ENCODE data around the gene ADPRHL1. TPM values are rescaled to one million over a fixed set of nuclear protein-coding genes. Genes with fewer than 3 reads are reported as not detected.
"Not testable (repeated sequence)": the region's sequence is repeated elsewhere in the genome, so short reads cannot be mapped to it uniquely, and the experiment has no call there.

ADPRHL1 gene
- polyA plus RNA-seq, 3 donors from 2014 or later: 0.14 to 0.36 TPM; not detected in 1

GRCh38 chr13:113373811-113374485 is 79.3 kb downstream of the ADPRHL1 start:
- DNase-seq: no peak
- H3K4me3 Mint-ChIP-seq: no peak overlapping the region
- peaks cover 1 to 10% (median 3%) of the 10 kb centered on the region in 3 donors for H3K27me3 Mint-ChIP-seq (ENCODE audit: low read depth in 3 of 3)
- H3K27ac Mint-ChIP-seq: no peak overlapping the region
- no peaks in the 10 kb centered on the region for H3K4me1 Mint-ChIP-seq
- H3K9me3 Mint-ChIP-seq: no peaks in the 10 kb centered on the region
- H3K36me3 Mint-ChIP-seq: no peaks in the 10 kb centered on the region

- not testable (repeated sequence) for DNase-seq; H3K9me3 Mint-ChIP-seq; H3K4me3 Mint-ChIP-seq; H3K4me1 Mint-ChIP-seq; H3K27ac Mint-ChIP-seq; H3K27me3 Mint-ChIP-seq (ENCODE audit: low read depth in 3 of 3); H3K36me3 Mint-ChIP-seq
Measured at GRCh38 chr13:113371701-113372100, 81.6 kb downstream of the ADPRHL1 start.

DNA sequence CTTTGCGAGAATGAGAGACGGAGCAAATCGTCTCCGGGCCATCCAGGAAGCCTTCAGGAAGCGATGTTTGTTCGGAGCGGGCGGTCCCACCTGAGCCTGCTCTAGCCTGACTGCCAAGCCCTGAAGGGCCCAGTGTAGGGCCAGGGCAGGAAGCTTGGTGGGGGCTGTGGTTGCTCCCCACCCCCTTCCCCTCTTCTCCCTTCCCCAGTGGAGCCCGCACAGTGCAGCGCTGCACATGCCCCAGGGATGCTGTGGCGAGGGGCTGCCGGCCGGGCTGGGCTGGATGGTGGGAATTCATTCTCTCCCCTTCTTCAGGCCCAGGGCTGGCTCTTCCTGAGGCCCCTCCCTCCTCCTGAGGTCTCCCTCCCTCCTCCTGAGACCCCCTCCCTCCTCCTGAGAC is 82.2 kb downstream of the ADPRHL1 start:
- no peak for DNase-seq
- Mint-ChIP-seq H3K4me3 (no peak overlapping the region), H3K9me3 (no peaks in the 10 kb centered on the region), H3K36me3 (no peaks in the 10 kb centered on the region), H3K27ac (no peak overlapping the region), H3K4me1 (no peaks in the 10 kb centered on the region), H3K27me3 (ENCODE audit: low read depth in 3 of 3) (peaks cover 1 to 4% (median 3%) of the 10 kb centered on the region in 3 donors)

DNA sequence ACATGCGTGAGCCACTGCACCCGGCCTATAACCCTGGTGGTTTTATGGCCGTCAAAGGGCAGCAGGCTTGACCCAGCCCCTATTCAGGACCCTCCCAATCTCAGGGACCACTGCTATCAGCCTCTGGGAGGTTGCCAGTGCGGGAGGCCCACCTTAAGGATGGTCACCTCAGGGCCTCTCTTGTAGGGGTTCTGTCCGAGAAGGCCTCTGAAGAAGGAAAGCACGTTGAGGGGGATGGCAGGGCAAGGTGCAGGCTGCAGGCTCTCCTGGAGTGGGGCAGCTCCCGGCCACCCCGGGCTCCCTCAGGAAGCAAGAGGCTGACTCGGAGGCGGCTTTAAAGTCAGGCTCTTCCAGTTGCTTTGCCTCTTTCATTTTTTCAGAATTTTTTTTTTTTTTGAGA is 83.4 kb downstream of the ADPRHL1 start:
- Mint-ChIP-seq H3K27ac (no peak overlapping the region), H3K9me3 (no peaks in the 10 kb centered on the region), H3K36me3 (no peaks in the 10 kb centered on the region), H3K27me3 (ENCODE audit: low read depth in 3 of 3) (peaks cover 1 to 9% (median 3%) of the 10 kb centered on the region in 3 donors), H3K4me3 (no peak overlapping the region), H3K4me1 (peaks cover 0 to 5% of the 10 kb centered on the region in 2 donors)
- DNase-seq: no peak

GRCh38 chr13:113369189-113369588 is 84.1 kb downstream of the ADPRHL1 start:
- Mint-ChIP-seq H3K9me3 (no peaks in the 10 kb centered on the region), H3K27ac (no peak overlapping the region), H3K36me3 (no peaks in the 10 kb centered on the region), H3K27me3 (ENCODE audit: low read depth in 3 of 3) (peaks cover 1 to 4% (median 1%) of the 10 kb centered on the region in 3 donors), H3K4me3 (no peak overlapping the region), H3K4me1 (peaks cover 0 to 5% of the 10 kb centered on the region in 2 donors)
- DNase-seq: no peak

- H3K27ac Mint-ChIP-seq; H3K27me3 Mint-ChIP-seq (ENCODE audit: low read depth in 3 of 3); H3K4me1 Mint-ChIP-seq; H3K9me3 Mint-ChIP-seq; DNase-seq; H3K4me3 Mint-ChIP-seq; H3K36me3 Mint-ChIP-seq: not testable (repeated sequence)
Measured at GRCh38 chr13:113368353-113368752, 84.9 kb downstream of the ADPRHL1 start.

- DNase-seq: no peak
- H3K4me3 Mint-ChIP-seq: no peak overlapping the region
- no peak overlapping the region for H3K27ac Mint-ChIP-seq
- peaks cover 2 to 5% (median 4%) of the 10 kb centered on the region in 3 donors for H3K27me3 Mint-ChIP-seq (ENCODE audit: low read depth in 3 of 3)
- no peaks in the 10 kb centered on the region for H3K9me3 Mint-ChIP-seq
- peaks cover 0 to 5% of the 10 kb centered on the region in 2 donors for H3K4me1 Mint-ChIP-seq
- H3K36me3 Mint-ChIP-seq: no peaks in the 10 kb centered on the region
Measured at GRCh38 chr13:113367771-113368170, 85.5 kb downstream of the ADPRHL1 start.

GRCh38 chr13:113367020-113367560 is 86.2 kb downstream of the ADPRHL1 start:
- Mint-ChIP-seq H3K36me3 (no peaks in the 10 kb centered on the region), H3K4me1 (peaks cover 0 to 7% of the 10 kb centered on the region in 2 donors), H3K9me3 (no peaks in the 10 kb centered on the region), H3K4me3 (no peak overlapping the region), H3K27ac (no peak overlapping the region), H3K27me3 (ENCODE audit: low read depth in 3 of 3) (peaks cover 4 to 8% (median 7%) of the 10 kb centered on the region in 3 donors)
- no peak for DNase-seq

DNA sequence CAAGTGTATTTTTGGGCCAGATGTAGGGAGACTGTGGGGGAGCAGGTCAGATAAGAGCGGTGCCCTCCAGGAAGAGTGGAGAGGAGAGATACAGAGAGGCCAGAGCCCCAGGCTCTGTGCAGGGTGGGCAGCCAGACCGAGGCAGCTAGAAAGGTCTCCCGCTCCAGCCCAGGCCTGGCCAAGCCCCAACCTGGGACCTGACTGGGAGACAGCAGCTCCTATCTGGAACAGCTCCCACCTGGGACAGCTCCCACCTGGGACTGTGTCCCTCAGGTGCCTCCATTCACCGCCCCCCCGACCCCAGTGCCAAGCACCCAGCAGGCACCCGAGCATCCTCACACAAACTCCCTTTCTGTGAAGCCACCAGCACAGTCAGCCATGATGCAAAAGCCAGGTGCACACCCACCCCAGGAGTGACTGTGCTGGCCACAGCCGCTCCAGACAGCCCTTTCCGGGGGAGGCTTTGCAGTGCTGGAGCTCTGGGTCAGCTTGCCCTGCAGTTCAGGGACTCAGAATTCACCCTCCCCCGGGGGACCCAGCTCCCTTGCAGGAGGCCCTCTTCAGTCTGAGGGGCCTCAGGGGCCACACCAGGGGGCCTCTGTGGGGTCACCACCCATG is 87.2 kb downstream of the ADPRHL1 start:
- Mint-ChIP-seq H3K4me3 (no peak overlapping the region), H3K36me3 (no peaks in the 10 kb centered on the region), H3K4me1 (peaks cover 0 to 7% of the 10 kb centered on the region in 2 donors), H3K9me3 (no peaks in the 10 kb centered on the region), H3K27me3 (ENCODE audit: low read depth in 3 of 3) (peaks cover 5 to 8% (median 7%) of the 10 kb centered on the region in 3 donors), H3K27ac (no peak overlapping the region)
- no peak for DNase-seq

GRCh38 chr13:113365583-113365970 is 87.7 kb downstream of the ADPRHL1 start:
- no peaks in the 10 kb centered on the region for H3K36me3 Mint-ChIP-seq
- H3K9me3 Mint-ChIP-seq: no peaks in the 10 kb centered on the region
- no peak for DNase-seq
- peak overlapping the region; percentile 30 to 66 (median 48) for H3K4me3 Mint-ChIP-seq
- no peak overlapping the region for H3K27ac Mint-ChIP-seq
- peaks cover 0 to 7% of the 10 kb centered on the region in 2 donors for H3K4me1 Mint-ChIP-seq
- peaks cover 5 to 8% (median 7%) of the 10 kb centered on the region in 3 donors for H3K27me3 Mint-ChIP-seq (ENCODE audit: low read depth in 3 of 3)

DNA sequence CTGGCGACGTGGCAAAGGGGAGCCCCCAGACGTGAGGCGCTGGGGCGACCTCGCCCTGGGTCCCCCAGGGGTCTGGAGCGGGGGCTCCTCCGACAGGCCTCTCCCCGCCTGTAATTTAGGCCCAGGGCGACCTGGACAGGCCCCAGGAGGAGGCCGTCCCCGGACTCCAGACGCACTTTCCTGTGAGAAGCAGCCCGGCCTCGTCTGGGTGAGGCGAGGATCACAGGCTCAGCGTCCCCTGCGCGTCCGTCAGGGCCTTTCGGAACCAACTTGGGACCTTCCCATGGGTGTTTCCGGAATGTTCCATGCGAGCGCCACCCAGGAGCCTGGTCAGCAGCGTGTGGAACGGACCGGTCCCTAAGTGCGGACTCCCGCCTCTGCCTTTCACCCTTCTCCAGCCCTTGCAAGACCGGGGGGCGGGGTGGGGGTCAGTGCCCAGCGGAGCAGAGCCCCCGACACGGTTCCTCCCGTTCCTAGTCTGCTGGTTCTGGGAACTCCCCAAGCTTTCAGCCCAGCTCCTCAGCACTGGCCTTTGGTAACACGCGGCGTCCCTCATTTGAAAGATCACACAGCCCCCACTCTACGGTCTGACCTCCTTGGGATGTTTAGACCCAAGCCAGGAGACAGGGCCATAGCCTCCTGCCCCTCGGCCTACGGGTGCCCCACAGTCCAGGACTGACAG is 88.2 kb downstream of the ADPRHL1 start:
- Mint-ChIP-seq H3K9me3 (no peaks in the 10 kb centered on the region), H3K27me3 (ENCODE audit: low read depth in 3 of 3) (peaks cover 5 to 11% (median 7%) of the 10 kb centered on the region in 3 donors)

GRCh38 chr13:113364311-113364889 is 88.9 kb downstream of the ADPRHL1 start:
- H3K36me3 Mint-ChIP-seq: no peaks in the 10 kb centered on the region
- H3K4me1 Mint-ChIP-seq: peaks cover 0 to 7% of the 10 kb centered on the region in 2 donors
- H3K27ac Mint-ChIP-seq: no peak overlapping the region
- peak overlapping the region in 1 of 5 donors; percentile 29 for H3K4me3 Mint-ChIP-seq
- no peak for DNase-seq
- H3K9me3 Mint-ChIP-seq: no peaks in the 10 kb centered on the region
- H3K27me3 Mint-ChIP-seq (ENCODE audit: low read depth in 3 of 3): peaks cover 5 to 11% (median 7%) of the 10 kb centered on the region in 3 donors

More for the DNA sequence above, 88.2 kb downstream of the ADPRHL1 start:
- Mint-ChIP-seq H3K4me3 (peak overlapping the region; percentile 30 to 66 (median 48)), H3K4me1 (peaks cover 0 to 7% of the 10 kb centered on the region in 2 donors), H3K27ac (no peak overlapping the region), H3K36me3 (no peaks in the 10 kb centered on the region)
- DNase-seq: no peak

DNA sequence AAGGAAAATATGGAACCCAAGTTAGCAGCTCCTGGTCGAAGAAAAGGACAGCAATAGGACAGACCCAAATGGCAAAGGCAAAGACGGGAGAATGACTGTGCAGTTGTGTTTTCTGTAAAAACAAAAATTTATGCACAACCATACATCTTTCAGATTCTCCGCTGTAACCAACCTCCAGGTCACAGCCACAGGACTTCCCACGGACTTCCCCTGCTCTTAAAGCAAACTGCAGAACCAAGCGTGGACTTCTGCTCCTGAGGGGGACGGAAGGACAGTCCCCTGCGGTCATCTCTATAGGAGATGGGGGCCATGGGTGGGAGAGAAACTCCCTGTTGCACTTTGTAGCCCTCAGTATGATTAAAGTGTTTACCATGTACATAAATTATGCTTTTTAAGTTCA is 91.9 kb downstream of the ADPRHL1 start:
- H3K9me3 Mint-ChIP-seq: no peaks in the 10 kb centered on the region
- no peak overlapping the region for H3K4me3 Mint-ChIP-seq
- H3K36me3 Mint-ChIP-seq: no peaks in the 10 kb centered on the region
- no peak for DNase-seq
- H3K27me3 Mint-ChIP-seq (ENCODE audit: low read depth in 3 of 3): peaks cover 5 to 11% (median 10%) of the 10 kb centered on the region in 3 donors
- H3K27ac Mint-ChIP-seq: no peak overlapping the region
- peaks cover 0 to 7% of the 10 kb centered on the region in 2 donors for H3K4me1 Mint-ChIP-seq

DNA sequence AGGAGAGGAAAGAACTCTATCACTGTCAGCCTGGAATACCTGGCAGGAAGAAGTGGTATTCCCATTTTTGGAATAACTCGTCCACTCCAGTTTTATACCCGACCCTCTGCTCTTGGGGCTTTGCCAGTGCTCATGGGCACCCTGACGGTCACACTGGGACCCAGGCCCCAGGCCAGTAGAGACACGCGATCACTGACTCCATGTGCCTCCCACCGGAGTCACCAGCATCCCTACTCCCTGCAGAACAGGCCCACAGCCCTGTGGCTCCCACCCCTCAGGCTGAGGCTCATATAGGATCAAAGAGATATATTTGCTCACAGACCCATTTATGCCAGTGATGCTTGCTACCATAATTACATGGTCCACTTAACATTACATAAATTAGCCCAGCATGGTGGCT is 92.8 kb downstream of the ADPRHL1 start:
- H3K4me1 Mint-ChIP-seq: peaks cover 0 to 5% of the 10 kb centered on the region in 2 donors
- no peak for DNase-seq
- H3K36me3 Mint-ChIP-seq: no peaks in the 10 kb centered on the region
- H3K27ac Mint-ChIP-seq: no peak overlapping the region
- H3K27me3 Mint-ChIP-seq (ENCODE audit: low read depth in 3 of 3): peaks cover 7 to 11% (median 8%) of the 10 kb centered on the region in 3 donors
- no peaks in the 10 kb centered on the region for H3K9me3 Mint-ChIP-seq
- H3K4me3 Mint-ChIP-seq: no peak overlapping the region

Data from immature natural killer cell (primary cell).